Ureter (tissue), 1 donor: ENCODE data around the gene MBLAC1. TPM values are rescaled to one million over a fixed set of nuclear protein-coding genes. Genes with fewer than 3 reads are reported as not detected.
"Not testable (repeated sequence)": the region's sequence is repeated elsewhere in the genome, so short reads cannot be mapped to it uniquely, and the experiment has no call there.

ENCODE experiments used
- DNase-seq: peaks from one replicate; pipeline ENCODE4 v3.0.0-alpha.2; 2020; ENCODE audit warnings: low spot score
- total RNA-seq: library from RNA; stranded (reverse); gene quantifications from one replicate; pipeline ENCODE4 v1.2.4, GENCODE V29; 2023
- donor health status: DM: yes; HTN: yes; CAD: no.

MBLAC1 gene
- total RNA-seq, 1 donor from 2014 or later: 1.5 TPM

GRCh38 chr7:100122568-100122967 is 4.2 kb upstream of the MBLAC1 start:
- no peak for DNase-seq

- no peak for DNase-seq
Observed at GRCh38 chr7:100124301-100125230, 2.2 kb upstream of the MBLAC1 start.

GRCh38 chr7:100126239-100126930 is 382 bp upstream of the MBLAC1 start:
- no peak for DNase-seq

- no peak for DNase-seq
Observed at GRCh38 chr7:100127866-100128636, 1.3 kb downstream of the MBLAC1 start.

GRCh38 chr7:100128637-100128963 is 1.8 kb downstream of the MBLAC1 start:
- DNase-seq: no peak

- not testable (repeated sequence) for DNase-seq
Observed at GRCh38 chr7:100130220-100130607, 3.4 kb downstream of the MBLAC1 start.

GRCh38 chr7:100130608-100131453 is 4.1 kb downstream of the MBLAC1 start:
- DNase-seq: peak; percentile 81

GRCh38 chr7:100132126-100132525 is 5.4 kb downstream of the MBLAC1 start:
- DNase-seq: no peak

GRCh38 chr7:100132697-100133151 is 6.0 kb downstream of the MBLAC1 start:
- peak; percentile 68 for DNase-seq

GRCh38 chr7:100137851-100138760 is 11.3 kb downstream of the MBLAC1 start:
- DNase-seq: no peak

GRCh38 chr7:100141555-100141949 is 14.8 kb downstream of the MBLAC1 start:
- DNase-seq: no peak

- DNase-seq: no peak
Observed at GRCh38 chr7:100142461-100142860, 15.7 kb downstream of the MBLAC1 start.

- DNase-seq: not testable (repeated sequence)
Observed at GRCh38 chr7:100146350-100146749, 19.6 kb downstream of the MBLAC1 start.

GRCh38 chr7:100147278-100147677 is 20.5 kb downstream of the MBLAC1 start:
- DNase-seq: no peak

GRCh38 chr7:100148225-100148558 is 21.4 kb downstream of the MBLAC1 start:
- no peak for DNase-seq

- DNase-seq: peak; percentile 99
Observed at GRCh38 chr7:100148559-100149328, 22.0 kb downstream of the MBLAC1 start, which contains the start of gene LAMTOR4. LAMTOR4 (plus strand) TSS chr7:100148918; CDS start chr7:100148973, 55 bp downstream.

GRCh38 chr7:100152404-100152803 is 25.6 kb downstream of the MBLAC1 start:
- no peak for DNase-seq

- no peak for DNase-seq
Observed at GRCh38 chr7:100152937-100153666, 26.3 kb downstream of the MBLAC1 start.
